Osteocyte (in vitro differentiated cells): Measurements from ENCODE around the gene IMP3. TPM values are rescaled to one million over a fixed set of nuclear protein-coding genes. Genes with fewer than 3 reads are reported as not detected.
A peak's percentile ranks its signal among the peaks of the same experiment; 100 is the strongest.
"Not testable (repeated sequence)": the region's sequence is repeated elsewhere in the genome, so short reads cannot be mapped to it uniquely, and the experiment has no call there.

Experiments used
- DNase-seq: peaks from one replicate; pipeline ENCODE4 v3.0.0; 2021; ENCODE audit warnings: mixed read lengths; ENCODE audit not compliant: unreplicated experiment; ENCODE audit errors: extremely low spot score
- H3K27ac Mint-ChIP-seq: one replicate; pipeline ENCODE4 v1.8.0; 2021; ENCODE audit warnings: mild to moderate bottlenecking, mixed read lengths; ENCODE audit not compliant: unreplicated experiment
- H3K27me3 Mint-ChIP-seq: one replicate; pipeline ENCODE4 v1.8.0; 2021; ENCODE audit warnings: mixed read lengths; ENCODE audit not compliant: unreplicated experiment
- H3K36me3 Mint-ChIP-seq: one replicate; pipeline ENCODE4 v1.8.0; 2021; ENCODE audit warnings: mixed read lengths; ENCODE audit not compliant: unreplicated experiment
- H3K4me1 Mint-ChIP-seq: one replicate; pipeline ENCODE4 v1.8.0; 2021; ENCODE audit warnings: mixed read lengths; ENCODE audit not compliant: unreplicated experiment
- H3K4me3 Mint-ChIP-seq: one replicate; pipeline ENCODE4 v1.8.0; 2021; ENCODE audit warnings: mild to moderate bottlenecking, moderate library complexity, mixed read lengths; ENCODE audit not compliant: unreplicated experiment
- H3K9me3 Mint-ChIP-seq: one replicate; pipeline ENCODE4 v1.8.0; 2021; ENCODE audit warnings: mixed read lengths; ENCODE audit not compliant: unreplicated experiment
- CTCF ChIP-seq: fragments of 200-600 bp; sonication (generic); IDR thresholded peaks from 2 replicates; pipeline ENCODE4 v1.5.0; 2021; ENCODE audit warnings: antibody characterized with exemption, mild to moderate bottlenecking, moderate library complexity
- long read RNA-seq: library from polyadenylated mRNA; unstranded; transcript quantifications from one replicate; pipeline ENCODE4 v2.0.0, GENCODE V29; 2021
- total RNA-seq: library from RNA; stranded (reverse); gene quantifications from 2 replicates; pipeline ENCODE4 v1.2.1, GENCODE V29; 2021

Gene IMP3
- total RNA-seq: 31.9 and 36.5 TPM in 2 replicates
- long read RNA-seq, transcript IMP3-202 (1 exons, 1,237 nt): major isoform, 53 of 54 reads
- long read RNA-seq, partial matches to known transcripts: 1 of 54 reads
- long read RNA-seq, other reads (novel, unspliced or antisense): 0 of 54 reads

GRCh38 chr15:75639709-75640482 is at the start of gene IMP3:
TSS of gene IMP3 (minus strand) at chr15:75640224. CDS start at chr15:75640168, 56 bp downstream.
- peaks cover 34% of the 10 kb centered on the region for H3K4me1 Mint-ChIP-seq
- no peak for TF ChIP-seq CTCF
- no peaks in the 10 kb centered on the region for H3K9me3 Mint-ChIP-seq
- peak within 1 kb of the TSS; percentile 88 for H3K4me3 Mint-ChIP-seq
- H3K36me3 Mint-ChIP-seq: no peaks in the 10 kb centered on the region
- no peaks in the 10 kb centered on the region for H3K27me3 Mint-ChIP-seq
- DNase-seq: peak; percentile 96
- H3K27ac Mint-ChIP-seq: peak within 1 kb of the TSS; percentile 88

- H3K27me3 Mint-ChIP-seq, H3K36me3 Mint-ChIP-seq, H3K27ac Mint-ChIP-seq, H3K9me3 Mint-ChIP-seq, DNase-seq, H3K4me3 Mint-ChIP-seq: not testable (repeated sequence)
- peaks cover 20% of the 10 kb centered on the region for H3K4me1 Mint-ChIP-seq
Observed at GRCh38 chr15:75689429-75689828, 49.4 kb upstream of the IMP3 start.

GRCh38 chr15:75688831-75689230 is 48.8 kb upstream of the IMP3 start:
- Mint-ChIP-seq H3K27me3 (no peaks in the 10 kb centered on the region), H3K36me3 (peaks cover 6% of the 10 kb centered on the region), H3K4me1 (peaks cover 14% of the 10 kb centered on the region), H3K9me3 (no peaks in the 10 kb centered on the region), H3K27ac (no peak overlapping the region), H3K4me3 (no peak overlapping the region)
- no peak for TF ChIP-seq CTCF
- DNase-seq: no peak

GRCh38 chr15:75688278-75688557 is 48.2 kb upstream of the IMP3 start:
- peaks cover 11% of the 10 kb centered on the region for H3K4me1 Mint-ChIP-seq
- H3K9me3 Mint-ChIP-seq: no peaks in the 10 kb centered on the region
- no peaks in the 10 kb centered on the region for H3K27me3 Mint-ChIP-seq
- peaks cover 6% of the 10 kb centered on the region for H3K36me3 Mint-ChIP-seq
- DNase-seq: no peak
- H3K4me3 Mint-ChIP-seq: no peak overlapping the region
- TF ChIP-seq CTCF: no peak
- H3K27ac Mint-ChIP-seq: no peak overlapping the region

GRCh38 chr15:75687486-75688277 is 47.7 kb upstream of the IMP3 start:
- Mint-ChIP-seq H3K9me3 (no peaks in the 10 kb centered on the region), H3K27ac (no peak overlapping the region), H3K4me3 (no peak overlapping the region), H3K27me3 (no peaks in the 10 kb centered on the region), H3K36me3 (peaks cover 6% of the 10 kb centered on the region), H3K4me1 (peaks cover 8% of the 10 kb centered on the region)
- no peak for DNase-seq
- TF ChIP-seq CTCF: no peak
